HG03064 (cell line): ENCODE data around the gene ST6GALNAC6.

Experiments
- ATAC-seq: cut with Tn5 transposase; IDR thresholded peaks from one replicate; pipeline ENCODE4 v1.9.1; 2021; ENCODE audit warnings: low read depth; ENCODE audit not compliant: unreplicated experiment

Gene ST6GALNAC6, protein sequence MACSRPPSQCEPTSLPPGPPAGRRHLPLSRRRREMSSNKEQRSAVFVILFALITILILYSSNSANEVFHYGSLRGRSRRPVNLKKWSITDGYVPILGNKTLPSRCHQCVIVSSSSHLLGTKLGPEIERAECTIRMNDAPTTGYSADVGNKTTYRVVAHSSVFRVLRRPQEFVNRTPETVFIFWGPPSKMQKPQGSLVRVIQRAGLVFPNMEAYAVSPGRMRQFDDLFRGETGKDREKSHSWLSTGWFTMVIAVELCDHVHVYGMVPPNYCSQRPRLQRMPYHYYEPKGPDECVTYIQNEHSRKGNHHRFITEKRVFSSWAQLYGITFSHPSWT

GRCh38 chr9:127899128-127899943 lies at the start of gene ST6GALNAC6:
Gene ST6GALNAC6, minus strand, starts transcription at chr9:127899603. Its CDS starts 1,622 bp downstream, at chr9:127897981.
- peak; percentile 39 for ATAC-seq

- no peak for ATAC-seq
Measured at GRCh38 chr9:127947841-127948710, 48.7 kb upstream of the ST6GALNAC6 start.

DNA sequence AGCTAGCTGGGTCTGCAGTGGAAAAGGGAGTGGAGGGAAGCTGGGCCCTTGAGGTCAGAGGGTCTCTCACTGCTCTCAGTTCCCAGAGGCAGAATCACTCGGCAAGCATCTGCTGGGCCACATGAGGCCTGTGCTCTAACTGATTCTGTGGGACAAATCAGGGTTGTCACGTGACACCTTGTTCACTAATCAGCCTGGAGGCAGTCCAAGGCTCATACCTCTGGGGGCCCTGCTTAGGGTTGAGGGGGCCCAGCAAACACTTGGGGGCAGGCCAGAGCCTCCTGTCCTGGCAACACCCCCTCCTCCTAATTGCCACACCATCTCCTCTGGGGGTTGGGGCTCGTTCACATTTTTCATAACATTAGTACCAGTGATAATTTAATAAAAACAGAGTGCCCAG lies 47.3 kb upstream of the ST6GALNAC6 start:
- ATAC-seq, result no peak

DNA sequence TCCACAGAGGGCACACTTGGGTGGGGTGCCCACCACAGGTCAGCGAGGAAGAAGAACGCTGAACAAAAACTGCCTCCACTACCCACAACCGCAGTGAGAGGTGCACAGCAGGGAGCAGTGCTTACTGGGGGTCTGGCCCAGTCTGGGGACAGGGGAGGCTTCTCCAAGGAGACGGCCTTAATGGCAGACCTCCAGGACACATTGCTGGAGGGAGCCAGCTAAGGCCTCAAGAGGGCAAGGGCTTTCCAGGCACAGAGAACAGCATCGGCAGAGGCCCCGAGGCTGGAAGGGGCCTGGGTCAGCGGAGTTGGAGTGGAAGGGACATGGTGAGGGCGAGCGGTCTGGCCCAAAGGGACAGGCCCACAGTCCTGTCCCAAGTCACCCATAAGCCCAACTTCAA lies 46.5 kb upstream of the ST6GALNAC6 start:
- ATAC-seq, result no peak

DNA sequence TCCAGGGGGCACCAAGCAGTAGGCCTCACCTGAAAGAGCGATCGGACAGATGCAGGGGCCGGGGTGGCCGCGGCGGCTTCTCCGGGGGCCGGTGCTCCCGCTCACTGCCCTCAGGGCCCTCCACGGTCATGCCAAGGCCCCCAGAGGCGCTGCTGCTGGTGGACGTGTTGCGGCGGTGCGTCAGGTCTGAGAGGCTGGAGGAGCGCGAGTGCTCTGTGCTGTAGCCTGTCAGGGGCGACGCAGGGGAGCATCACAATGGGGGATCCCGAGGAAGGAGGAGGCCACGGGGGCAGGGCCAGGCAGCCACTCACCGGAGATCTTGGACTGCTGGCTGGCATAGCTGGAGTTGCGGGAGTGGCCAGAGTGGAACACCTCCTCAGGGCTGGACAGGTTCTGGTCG lies 45.9 kb upstream of the ST6GALNAC6 start:
- no peak for ATAC-seq

- no peak for ATAC-seq
Measured at GRCh38 chr9:127944586-127945218, 45.3 kb upstream of the ST6GALNAC6 start.

- ATAC-seq, result no peak
Measured at GRCh38 chr9:127943731-127944144, 44.3 kb upstream of the ST6GALNAC6 start.

- no peak for ATAC-seq
Measured at GRCh38 chr9:127943011-127943662, 43.7 kb upstream of the ST6GALNAC6 start.

- ATAC-seq, result no peak
Measured at GRCh38 chr9:127942216-127943010, 43.0 kb upstream of the ST6GALNAC6 start.

- ATAC-seq, result no peak
Measured at GRCh38 chr9:127941961-127942215, 42.5 kb upstream of the ST6GALNAC6 start.

GRCh38 chr9:127941062-127941960 lies 41.9 kb upstream of the ST6GALNAC6 start:
- no peak for ATAC-seq

GRCh38 chr9:127940593-127940992 lies 41.2 kb upstream of the ST6GALNAC6 start:
- no peak for ATAC-seq

DNA sequence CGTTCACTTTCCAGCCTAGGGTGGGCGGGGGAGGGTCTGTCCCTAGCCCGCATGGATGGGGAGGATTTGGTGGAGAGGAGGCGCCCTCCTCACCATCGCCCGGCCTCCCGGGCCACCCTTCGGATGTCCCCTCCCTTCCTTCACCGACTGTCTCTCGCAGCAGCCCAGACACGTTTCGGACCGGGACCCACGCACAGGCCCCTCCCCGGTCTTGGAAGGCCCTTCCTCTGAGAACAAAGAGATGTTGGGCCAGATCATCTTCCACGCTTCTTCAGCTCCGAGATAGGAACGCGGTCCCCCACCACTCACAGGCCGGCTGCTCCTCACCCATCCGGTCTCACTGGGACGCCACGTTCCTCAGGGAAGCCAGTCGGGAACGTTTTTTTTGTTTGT lies 38.9 kb upstream of the ST6GALNAC6 start:
- no peak for ATAC-seq

- peak; percentile 83 for ATAC-seq
Measured at GRCh38 chr9:127937388-127938297, 38.2 kb upstream of the ST6GALNAC6 start, which contains the start of gene DPM2. Gene DPM2, minus strand, starts transcription at chr9:127937854. Its CDS starts 34 bp downstream, at chr9:127937820.

- no peak for ATAC-seq
Measured at GRCh38 chr9:127937056-127937387, 37.6 kb upstream of the ST6GALNAC6 start.

DNA sequence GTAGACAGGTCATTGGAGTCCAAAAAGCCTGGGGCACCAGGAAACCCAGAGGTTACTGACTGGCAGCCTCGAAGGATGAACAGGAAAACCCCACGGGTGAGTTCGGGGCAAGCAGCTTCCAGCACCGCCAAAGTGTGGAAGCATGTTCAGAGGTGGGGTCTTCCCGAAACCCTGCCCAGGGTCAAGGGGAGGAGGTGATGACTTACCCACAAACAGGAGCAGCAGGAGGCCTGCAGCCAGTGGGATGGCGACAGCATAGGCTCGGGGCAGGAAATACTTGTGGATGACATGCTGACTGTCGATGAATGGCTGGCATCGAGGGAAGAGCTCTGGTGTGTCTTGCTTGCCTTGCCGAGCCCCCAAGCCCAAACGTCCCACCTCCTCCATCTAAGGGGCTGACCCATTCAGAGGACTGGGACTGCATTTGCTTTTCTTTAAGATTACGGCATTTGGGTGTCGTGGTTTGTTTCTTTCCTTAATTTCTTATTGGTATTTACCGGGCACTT lies 37.0 kb upstream of the ST6GALNAC6 start:
- ATAC-seq, result no peak

GRCh38 chr9:127935765-127936221 lies 36.4 kb upstream of the ST6GALNAC6 start:
- no peak for ATAC-seq
